DND-41 (cell line): Measurements from ENCODE around the gene POMGNT2.
"Not testable (repeated sequence)": the region's sequence is repeated elsewhere in the genome, so short reads cannot be mapped to it uniquely, and the experiment has no call there.

Source experiments
- EZH2 ChIP-seq: IDR thresholded peaks from 3 replicates; pipeline ENCODE4 v1.6.1; 2012; ENCODE audit warnings: borderline replicate concordance, low read depth, mild to moderate bottlenecking, moderate library complexity, low read length, inconsistent platforms; ENCODE audit not compliant: severe bottlenecking
- TF ChIP-seq, protein P1 (sequence below): IDR thresholded peaks from 2 replicates; pipeline ENCODE4 v1.5.1; 2012; ENCODE audit warnings: borderline replicate concordance, low read length, moderate library complexity, mild to moderate bottlenecking; ENCODE audit not compliant: poor library complexity, severe bottlenecking; ENCODE audit errors: extremely low read depth

DNA sequence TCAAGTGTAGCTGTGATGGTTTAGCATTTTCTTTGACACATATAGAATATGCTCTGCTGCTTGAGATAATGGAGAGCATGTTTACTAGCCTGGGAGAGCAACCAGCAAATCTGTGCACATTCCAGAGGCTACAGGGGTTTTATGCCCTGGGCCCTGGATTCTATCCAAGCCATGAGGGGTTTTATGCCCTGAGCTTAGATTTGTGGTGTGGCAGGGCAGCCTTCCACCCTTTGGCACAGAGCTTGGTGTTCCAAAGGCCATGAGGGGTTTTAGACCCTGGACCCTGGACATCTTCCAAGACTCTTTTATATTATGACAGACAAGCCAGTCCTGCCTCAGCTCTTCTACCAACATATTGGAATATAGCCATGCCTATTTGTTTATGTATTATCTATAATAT, 60.8 kb downstream of the POMGNT2 start:
- TF ChIP-seq, protein P1, sequence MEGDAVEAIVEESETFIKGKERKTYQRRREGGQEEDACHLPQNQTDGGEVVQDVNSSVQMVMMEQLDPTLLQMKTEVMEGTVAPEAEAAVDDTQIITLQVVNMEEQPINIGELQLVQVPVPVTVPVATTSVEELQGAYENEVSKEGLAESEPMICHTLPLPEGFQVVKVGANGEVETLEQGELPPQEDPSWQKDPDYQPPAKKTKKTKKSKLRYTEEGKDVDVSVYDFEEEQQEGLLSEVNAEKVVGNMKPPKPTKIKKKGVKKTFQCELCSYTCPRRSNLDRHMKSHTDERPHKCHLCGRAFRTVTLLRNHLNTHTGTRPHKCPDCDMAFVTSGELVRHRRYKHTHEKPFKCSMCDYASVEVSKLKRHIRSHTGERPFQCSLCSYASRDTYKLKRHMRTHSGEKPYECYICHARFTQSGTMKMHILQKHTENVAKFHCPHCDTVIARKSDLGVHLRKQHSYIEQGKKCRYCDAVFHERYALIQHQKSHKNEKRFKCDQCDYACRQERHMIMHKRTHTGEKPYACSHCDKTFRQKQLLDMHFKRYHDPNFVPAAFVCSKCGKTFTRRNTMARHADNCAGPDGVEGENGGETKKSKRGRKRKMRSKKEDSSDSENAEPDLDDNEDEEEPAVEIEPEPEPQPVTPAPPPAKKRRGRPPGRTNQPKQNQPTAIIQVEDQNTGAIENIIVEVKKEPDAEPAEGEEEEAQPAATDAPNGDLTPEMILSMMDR, result not testable (repeated sequence)
- TF ChIP-seq EZH2, result not testable (repeated sequence)
